AG09319 (cell line): ENCODE data around the gene IL15RA.

Experiments used
- DNase-seq: peaks from one replicate; pipeline ENCODE4 v3.0.0-alpha.2; 2010; ENCODE audit warnings: low read depth; ENCODE audit errors: extremely low read depth
- TF ChIP-seq, protein P1 (sequence below): IDR thresholded peaks from 2 replicates; pipeline ENCODE4 v1.5.1; 2011; ENCODE audit warnings: low read depth, mild to moderate bottlenecking, inconsistent platforms, low read length, moderate library complexity

The IL15RA gene

GRCh38 chr10:5943536-5943935 lies 33.8 kb downstream of the IL15RA start:
- TF ChIP-seq, protein P1, sequence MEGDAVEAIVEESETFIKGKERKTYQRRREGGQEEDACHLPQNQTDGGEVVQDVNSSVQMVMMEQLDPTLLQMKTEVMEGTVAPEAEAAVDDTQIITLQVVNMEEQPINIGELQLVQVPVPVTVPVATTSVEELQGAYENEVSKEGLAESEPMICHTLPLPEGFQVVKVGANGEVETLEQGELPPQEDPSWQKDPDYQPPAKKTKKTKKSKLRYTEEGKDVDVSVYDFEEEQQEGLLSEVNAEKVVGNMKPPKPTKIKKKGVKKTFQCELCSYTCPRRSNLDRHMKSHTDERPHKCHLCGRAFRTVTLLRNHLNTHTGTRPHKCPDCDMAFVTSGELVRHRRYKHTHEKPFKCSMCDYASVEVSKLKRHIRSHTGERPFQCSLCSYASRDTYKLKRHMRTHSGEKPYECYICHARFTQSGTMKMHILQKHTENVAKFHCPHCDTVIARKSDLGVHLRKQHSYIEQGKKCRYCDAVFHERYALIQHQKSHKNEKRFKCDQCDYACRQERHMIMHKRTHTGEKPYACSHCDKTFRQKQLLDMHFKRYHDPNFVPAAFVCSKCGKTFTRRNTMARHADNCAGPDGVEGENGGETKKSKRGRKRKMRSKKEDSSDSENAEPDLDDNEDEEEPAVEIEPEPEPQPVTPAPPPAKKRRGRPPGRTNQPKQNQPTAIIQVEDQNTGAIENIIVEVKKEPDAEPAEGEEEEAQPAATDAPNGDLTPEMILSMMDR: no peak
- DNase-seq: peak; percentile 47

- no peak for DNase-seq
- TF ChIP-seq, protein P1: no peak
Observed at GRCh38 chr10:5942474-5942873, 34.9 kb downstream of the IL15RA start.

GRCh38 chr10:5942001-5942400 lies 35.3 kb downstream of the IL15RA start:
- no peak for DNase-seq
- TF ChIP-seq, protein P1: no peak

DNA sequence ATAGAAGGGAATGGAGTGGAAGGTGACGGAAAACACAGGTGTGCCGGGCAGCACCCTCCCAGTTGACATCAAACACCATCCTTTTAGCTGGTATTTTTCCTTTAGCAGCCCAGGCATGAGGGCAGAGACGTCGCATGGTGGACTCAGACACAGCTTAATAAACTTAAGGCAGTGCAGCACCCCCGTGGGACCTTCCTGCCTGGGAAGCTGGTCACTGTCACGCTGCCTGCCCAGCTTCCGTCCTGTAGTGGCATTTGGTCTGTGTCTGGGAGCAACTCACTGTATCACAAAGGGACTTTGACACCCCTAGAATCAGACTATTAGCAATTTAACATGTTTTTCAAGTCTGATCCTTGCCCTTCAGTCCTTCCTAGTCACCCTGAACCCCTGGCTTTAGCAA lies 35.8 kb downstream of the IL15RA start:
- TF ChIP-seq, protein P1: no peak
- no peak for DNase-seq

- no peak for DNase-seq
- TF ChIP-seq, protein P1: no peak
Observed at GRCh38 chr10:5940807-5941218, 36.5 kb downstream of the IL15RA start.

GRCh38 chr10:5938291-5938690 lies 39.1 kb downstream of the IL15RA start:
- DNase-seq: no peak
- TF ChIP-seq, protein P1: no peak

GRCh38 chr10:5937016-5937415 lies 40.3 kb downstream of the IL15RA start:
- no peak for DNase-seq
- TF ChIP-seq, protein P1: no peak
